Coronary artery (tissue), 2 donors: ENCODE measurements around the gene LSM2.
A peak's percentile ranks its signal among the peaks of the same experiment; 100 is the strongest.
"Not testable (repeated sequence)": the region's sequence is repeated elsewhere in the genome, so short reads cannot be mapped to it uniquely, and the experiment has no call there.

Experiments
- DNase-seq: peaks from one replicate; pipeline ENCODE4 v3.0.0-alpha.2; 2017; ENCODE audit warnings: low spot score
- H3K27ac ChIP-seq, 2 donors: fragments of 200-600 bp; sonication (generic); one replicate each; pipeline ENCODE4 v1.5.1; 2016 to 2019
- H3K4me3 ChIP-seq: fragments of 200-600 bp; sonication (generic); 2 replicates; pipeline ENCODE4 v1.5.1; 2016; ENCODE audit warnings: mild to moderate bottlenecking, moderate library complexity
- CTCF ChIP-seq: fragments of 200-600 bp; sonication (generic); IDR thresholded peaks from one replicate; pipeline ENCODE4 v1.5.1; 2019; ENCODE audit warnings: antibody characterized with exemption

LSM2 gene

GRCh38 chr6:31796993-31797385 lies 9.8 kb downstream of the LSM2 start:
- no peak overlapping the region for H3K27ac ChIP-seq
- TF ChIP-seq CTCF, result no peak

GRCh38 chr6:31795616-31796298 lies 11.0 kb downstream of the LSM2 start, which contains the start of gene VARS1:
Gene VARS1, minus strand, starts transcription at chr6:31795752. Its CDS starts 535 bp downstream, at chr6:31795217.
- peak; percentile 95 for DNase-seq
- peak; percentile 79 for TF ChIP-seq CTCF
- Histone ChIP-seq H3K27ac (peak within 1 kb of the TSS; percentile 91 to 97), H3K4me3 (peak within 1 kb of the TSS; percentile 94)

More at GRCh38 chr6:31796993-31797385, 9.8 kb downstream of the LSM2 start:
- DNase-seq, result no peak
- H3K4me3 ChIP-seq, result no peak overlapping the region

GRCh38 chr6:31794866-31795615 lies 11.7 kb downstream of the LSM2 start:
- TF ChIP-seq CTCF, result no peak
- peak; percentile 74 for DNase-seq
- H3K4me3 ChIP-seq, result peak overlapping the region; percentile 94
- peak overlapping the region; percentile 91 to 97 for H3K27ac ChIP-seq

- no peak for DNase-seq
- Histone ChIP-seq H3K27ac (peak overlapping the region; percentile 91 to 97), H3K4me3 (peak overlapping the region; percentile 94)
- no peak for TF ChIP-seq CTCF
Observed at GRCh38 chr6:31794294-31794865, 12.4 kb downstream of the LSM2 start.

- peak overlapping the region; percentile 94 for H3K4me3 ChIP-seq
- peak overlapping the region; percentile 91 to 97 for H3K27ac ChIP-seq
- DNase-seq, result not testable (repeated sequence)
Observed at GRCh38 chr6:31793927-31794245, 12.9 kb downstream of the LSM2 start.

GRCh38 chr6:31792761-31793171 lies 14.0 kb downstream of the LSM2 start:
- H3K4me3 ChIP-seq, result no peak overlapping the region
- H3K27ac ChIP-seq, result no peak overlapping the region
- TF ChIP-seq CTCF, result no peak
- no peak for DNase-seq

GRCh38 chr6:31792090-31792374 lies 14.7 kb downstream of the LSM2 start:
- TF ChIP-seq CTCF, result no peak
- no peak for DNase-seq
- no peak overlapping the region for H3K27ac ChIP-seq
- no peak overlapping the region for H3K4me3 ChIP-seq
